ENCODE results near the gene TJP3.

- TF ChIP-seq CTCF (IDR thresholded peaks at IDR 0.05) (no peak), EZH2 (IDR thresholded peaks at IDR 0.05) (no peak), EZH2phosphoT487 (IDR thresholded peaks at IDR 0.05) (no peak)
These were observed 82.8 kb downstream of the TJP3 start for GRCh38 chr19:3790941-3791340.

Measured in neural progenitor cell (in vitro differentiated cells).